Esophagus squamous epithelium (tissue), 4 donors: Measurements from ENCODE around the gene RUNX1.

Source experiments
- CTCF ChIP-seq, 6 experiments: fragments of 450-650 bp in 4 of 6; fragments of 200-600 bp in 2 of 6; sonication (generic) in 2 of 6; IDR thresholded peaks; one replicate each; pipeline ENCODE4 v1.5.1; 2016 to 2019; ENCODE audit warnings: antibody characterized with exemption in 6 of 6, mild to moderate bottlenecking in 4 of 6, moderate library complexity in 4 of 6
- POLR2A ChIP-seq, 4 donors: fragments of 450-650 bp; IDR thresholded peaks; one replicate each; pipeline ENCODE4 v1.6.1; 2017; ENCODE audit warnings: antibody characterized with exemption in 4 of 4, mild to moderate bottlenecking in 4 of 4, moderate library complexity in 3 of 4

- TF ChIP-seq POLR2A (IDR thresholded peaks at IDR 0.05) (no peak), CTCF (IDR thresholded peaks at IDR 0.05) (no peak)
These were observed 124.9 kb downstream of the RUNX1 start for GRCh38 chr21:34924194-34924593.
